Stimulated activated CD8-positive, alpha-beta memory T cell treated with anti-CD3 and anti-CD28 coated beads, Interleukin-12 subunit alpha, Interleukin-12 subunit beta, amount 100 ng/mL, for 24 hours (primary cell): Measurements from ENCODE around the gene RPL23.
A peak's percentile ranks its signal among the peaks of the same experiment; 100 is the strongest.

Experiments
- DNase-seq: peaks from one replicate; pipeline ENCODE4 v3.0.0-alpha.2; 2020; ENCODE audit errors: extremely low read depth

Gene RPL23

GRCh38 chr17:38798614-38799500, 54.7 kb downstream of the RPL23 start:
- peak; percentile 8 for DNase-seq
